ENCODE data around the gene GTSF1L. TPM values are rescaled to one million over a fixed set of nuclear protein-coding genes. Genes with fewer than 3 reads are reported as not detected.

Gene GTSF1L
- total RNA-seq, 4 donors from 2014 or later, result not detected

GRCh38 chr20:43731927-43732326, 5.1 kb upstream of the GTSF1L start:
- Histone ChIP-seq H3K9me3 (no peaks in the 10 kb centered on the region), H3K27me3 (peaks cover 0 to 12% (median 0%) of the 10 kb centered on the region in 4 donors), H3K36me3 (no peaks in the 10 kb centered on the region), H3K4me3 (no peak overlapping the region), H3K27ac (replicated peaks in 1 of 4) (no peak overlapping the region), H3K4me1 (no peaks in the 10 kb centered on the region)
- DNase-seq (ENCODE audit: extremely low spot score), result no peak
- TF ChIP-seq POLR2A (IDR thresholded peaks at IDR 0.05; ENCODE audit: low read depth) (no peak), EP300 (IDR thresholded peaks at IDR 0.05) (no peak)
- WGBS, result 77% methylated on average over 5 of the region's 5 CpGs
- intact Hi-C loops (cut with DNase I), result no loop called here

GRCh38 chr20:43731469-43731868, 4.7 kb upstream of the GTSF1L start:
- Histone ChIP-seq H3K27me3 (peaks cover 0 to 12% (median 0%) of the 10 kb centered on the region in 4 donors), H3K9me3 (no peaks in the 10 kb centered on the region), H3K4me3 (no peak overlapping the region), H3K4me1 (no peaks in the 10 kb centered on the region), H3K36me3 (no peaks in the 10 kb centered on the region), H3K27ac (replicated peaks in 1 of 4) (no peak overlapping the region)
- no peak for DNase-seq (ENCODE audit: extremely low spot score)
- intact Hi-C loops (cut with DNase I), result no loop called here
- 57% methylated on average over 4 of the region's 7 CpGs for WGBS
- TF ChIP-seq POLR2AphosphoS5 (IDR thresholded peaks at IDR 0.05) (no peak), EP300 (IDR thresholded peaks at IDR 0.05) (no peak), CTCF (IDR thresholded peaks at IDR 0.05) (no peak)

DNA sequence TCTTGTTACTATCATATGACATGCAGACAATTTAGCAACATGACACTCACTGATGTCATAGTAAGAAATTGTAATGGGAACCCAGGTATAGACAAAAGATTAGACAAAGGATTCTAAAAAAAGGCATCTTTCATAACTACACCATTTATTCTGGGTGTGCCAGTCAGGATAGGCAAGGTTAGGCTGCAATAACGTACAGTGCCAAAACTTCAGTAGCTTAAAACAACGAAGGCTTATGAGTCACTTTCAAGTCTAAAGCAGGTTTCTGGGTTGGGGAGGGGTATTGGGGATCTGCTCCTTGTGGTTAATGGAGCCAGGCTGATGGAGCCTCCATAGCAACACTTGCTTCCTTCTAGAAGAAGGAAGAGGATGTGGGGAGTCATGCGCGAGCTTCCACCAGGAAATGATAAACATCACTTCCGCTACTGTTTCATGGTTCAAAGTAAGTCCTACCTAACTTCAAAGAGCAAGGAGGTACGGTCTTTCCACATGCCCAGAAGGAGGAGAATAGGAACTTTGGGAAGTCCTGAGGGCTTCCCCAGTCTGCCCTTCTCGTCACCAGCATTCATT, 2.0 kb upstream of the GTSF1L start:
- Histone ChIP-seq H3K4me3 (no peak overlapping the region), H3K36me3 (no peaks in the 10 kb centered on the region), H3K27ac (replicated peaks in 1 of 4) (no peak overlapping the region), H3K4me1 (no peaks in the 10 kb centered on the region), H3K9me3 (no peaks in the 10 kb centered on the region), H3K27me3 (peaks cover 0 to 12% (median 0%) of the 10 kb centered on the region in 4 donors)
- TF ChIP-seq CTCF (IDR thresholded peaks at IDR 0.05) (no peak), POLR2AphosphoS5 (IDR thresholded peaks at IDR 0.05) (no peak), EP300 (IDR thresholded peaks at IDR 0.05) (no peak), POLR2A (IDR thresholded peaks at IDR 0.05; ENCODE audit: low read depth) (no peak)
- no peak for DNase-seq (ENCODE audit: extremely low spot score)
- intact Hi-C loops (cut with DNase I), result no loop called here
- 88% methylated on average over 7 of the region's 7 CpGs for WGBS

GRCh38 chr20:43727980-43728590, 1.3 kb upstream of the GTSF1L start:
- Histone ChIP-seq H3K9me3 (no peaks in the 10 kb centered on the region), H3K27ac (replicated peaks in 1 of 4) (no peak overlapping the region), H3K4me1 (no peaks in the 10 kb centered on the region), H3K27me3 (peaks cover 0 to 12% (median 0%) of the 10 kb centered on the region in 4 donors), H3K36me3 (no peaks in the 10 kb centered on the region), H3K4me3 (no peak overlapping the region)
- TF ChIP-seq EP300 (IDR thresholded peaks at IDR 0.05) (no peak), POLR2AphosphoS5 (IDR thresholded peaks at IDR 0.05) (no peak), POLR2A (IDR thresholded peaks at IDR 0.05; ENCODE audit: low read depth) (no peak), CTCF (IDR thresholded peaks at IDR 0.05) (no peak)
- 78% methylated on average over 1 of the region's 1 CpG for WGBS
- no peak for DNase-seq (ENCODE audit: extremely low spot score)
- intact Hi-C loops (cut with DNase I), result no loop called here

DNA sequence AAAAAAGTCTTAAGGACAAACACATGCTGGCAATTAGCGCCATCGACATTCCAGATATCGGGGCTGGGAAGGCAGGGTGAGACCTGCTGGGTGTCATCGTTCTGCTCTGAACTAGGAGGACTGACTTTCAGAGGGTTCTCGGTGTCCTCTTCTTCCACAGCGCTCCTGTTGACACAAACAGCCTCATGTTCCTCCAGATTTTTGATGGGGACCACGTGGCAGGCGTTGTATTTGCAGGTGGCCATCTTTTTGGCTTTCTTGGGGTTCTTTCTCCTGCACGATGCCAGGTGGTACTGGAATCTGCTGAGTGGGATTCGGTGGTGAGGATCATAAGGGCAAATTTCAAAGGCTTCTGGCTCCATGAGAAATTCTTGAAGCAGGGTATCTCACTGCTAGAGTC, 469 bp downstream of the GTSF1L start:
- no peak for DNase-seq (ENCODE audit: extremely low spot score)
- Histone ChIP-seq H3K4me3 (no peak overlapping the region), H3K4me1 (no peaks in the 10 kb centered on the region), H3K27me3 (peaks cover 0 to 10% (median 0%) of the 10 kb centered on the region in 4 donors), H3K27ac (replicated peaks in 1 of 4) (no peak overlapping the region), H3K9me3 (no peaks in the 10 kb centered on the region), H3K36me3 (no peaks in the 10 kb centered on the region)
- TF ChIP-seq CTCF (IDR thresholded peaks at IDR 0.05), result no peak
- TF ChIP-seq POLR2A (IDR thresholded peaks at IDR 0.05; ENCODE audit: low read depth), result no peak
- no peak for TF ChIP-seq EP300 (IDR thresholded peaks at IDR 0.05)
- 91% methylated on average over 10 of the region's 10 CpGs for WGBS
- intact Hi-C loops (cut with DNase I), result no loop called here
